Left ventricle myocardium superior (tissue), 1 donor: ENCODE data around the gene CAPN7. TPM values are rescaled to one million over a fixed set of nuclear protein-coding genes. Genes with fewer than 3 reads are reported as not detected.
A peak's percentile ranks its signal among the peaks of the same experiment; 100 is the strongest.

Experiments used
- ATAC-seq: fragments of 200-7000 bp; cut with Tn5 transposase; one replicate; pipeline ENCODE4 v1.9.1; 2020; ENCODE audit warnings: mild to moderate bottlenecking, moderate library complexity
- DNase-seq: peaks from one replicate; pipeline ENCODE4 v3.0.0-alpha.2; 2020
- intact Hi-C: fragments of 100-400 bp; cut with micrococcal nuclease; formaldehyde crosslinking; loops from one replicate; pipeline ENCODE4 v1.11.0; 2022
- total RNA-seq: library from RNA; stranded (reverse); fragmentation: NEBNext Ultra II Directional; extraction: Animal tissue kit (Norgen Biotek cat#: 25700); gene quantifications from one replicate; pipeline ENCODE4 v1.2.1, GENCODE V29; 2021
- donor health status: DM: no; HTN: yes; CAD: no; lungs with severe emphysema.

CAPN7 gene
- total RNA-seq, 1 donor from 2014 or later, result 34.2 TPM

GRCh38 chr3:15284121-15284889 lies 78.3 kb downstream of the CAPN7 start:
- DNase-seq, result peak; percentile 58
- ATAC-seq, result peak; percentile 71

GRCh38 chr3:15286022-15286421 lies 80.0 kb downstream of the CAPN7 start:
- DNase-seq, result no peak
- ATAC-seq, result no peak
- intact Hi-C loops, result no loop called here

More at GRCh38 chr3:15284121-15284889, 78.3 kb downstream of the CAPN7 start:
- intact Hi-C loops, result no loop called here

- intact Hi-C loops, result no loop called here
- DNase-seq, result peak; percentile 69
Observed at GRCh38 chr3:15287565-15288330, 81.7 kb downstream of the CAPN7 start.

GRCh38 chr3:15288331-15289035 lies 82.4 kb downstream of the CAPN7 start:
- intact Hi-C loops, result no loop called here
- DNase-seq, result no peak
- no peak for ATAC-seq

More at GRCh38 chr3:15287565-15288330, 81.7 kb downstream of the CAPN7 start:
- peak; percentile 89 for ATAC-seq

GRCh38 chr3:15289661-15290060 lies 83.6 kb downstream of the CAPN7 start:
- intact Hi-C loops, result no loop called here
- ATAC-seq, result no peak
- no peak for DNase-seq

DNA sequence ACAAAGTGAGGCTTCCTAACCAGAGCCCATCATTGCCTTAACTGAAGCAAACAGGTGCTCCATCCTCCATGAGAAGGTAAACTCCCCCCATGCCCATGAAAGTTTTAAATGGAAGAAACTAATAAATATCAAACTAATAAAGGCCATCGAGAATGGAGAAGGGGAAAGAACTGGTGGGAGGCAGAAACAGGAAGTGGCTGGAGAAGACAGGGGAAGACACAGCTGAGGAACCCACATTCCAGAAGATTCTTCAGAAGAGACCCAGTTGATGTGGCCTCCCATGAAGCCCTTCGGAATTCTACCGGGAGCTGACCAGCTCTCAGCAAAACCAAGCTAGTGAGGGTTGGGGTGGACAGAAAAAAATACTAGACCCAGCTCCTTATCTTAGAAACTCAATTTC lies 84.7 kb downstream of the CAPN7 start:
- DNase-seq (no peak), ATAC-seq (no peak)
- intact Hi-C loops, result no loop called here

DNA sequence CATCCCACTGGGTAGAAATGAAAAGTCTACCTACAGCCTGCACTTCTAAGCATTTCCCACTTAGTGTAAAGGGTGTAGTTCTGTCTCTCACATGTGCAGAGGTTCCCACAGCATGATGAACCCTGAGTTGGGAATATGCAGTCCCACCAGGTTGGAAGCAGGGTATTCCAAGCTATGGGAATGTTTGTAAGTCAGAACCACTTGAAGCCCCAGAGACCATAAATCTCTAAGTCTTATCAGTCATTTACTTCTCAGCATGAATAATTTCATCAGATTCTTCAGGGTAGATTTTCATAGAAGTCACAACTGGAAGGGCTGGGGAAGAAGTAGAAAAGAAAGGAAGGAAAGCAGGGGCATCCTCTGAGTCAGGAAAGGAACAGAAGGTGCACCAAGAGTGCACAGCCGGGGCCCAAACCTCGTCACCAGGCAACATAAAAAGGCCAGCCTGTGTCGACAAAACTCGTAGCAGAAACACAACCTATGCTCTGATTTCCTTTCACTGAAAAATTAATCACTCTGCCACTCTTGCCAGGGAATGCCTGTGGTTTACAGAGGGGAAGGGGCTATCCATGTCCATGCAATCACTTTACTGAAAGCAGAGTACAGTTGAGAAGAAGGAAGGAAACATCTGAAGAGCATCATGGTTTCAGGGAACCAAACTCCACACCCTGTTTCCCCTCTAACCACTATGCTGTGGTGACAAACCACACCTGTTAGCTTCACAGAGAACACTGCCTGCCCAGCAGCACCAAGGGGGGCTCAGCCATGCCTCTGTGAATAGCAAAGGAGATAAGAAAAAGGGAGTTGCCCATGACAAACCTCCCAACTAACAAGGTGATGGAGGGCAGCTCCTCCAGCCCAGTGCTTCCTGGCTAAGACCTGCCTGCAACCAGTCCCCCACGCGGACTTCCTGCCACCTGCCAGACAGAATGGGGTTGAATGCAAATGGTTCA lies 85.8 kb downstream of the CAPN7 start:
- no peak for DNase-seq
- intact Hi-C loops, result no loop called here
- peak; percentile 7 for ATAC-seq

DNA sequence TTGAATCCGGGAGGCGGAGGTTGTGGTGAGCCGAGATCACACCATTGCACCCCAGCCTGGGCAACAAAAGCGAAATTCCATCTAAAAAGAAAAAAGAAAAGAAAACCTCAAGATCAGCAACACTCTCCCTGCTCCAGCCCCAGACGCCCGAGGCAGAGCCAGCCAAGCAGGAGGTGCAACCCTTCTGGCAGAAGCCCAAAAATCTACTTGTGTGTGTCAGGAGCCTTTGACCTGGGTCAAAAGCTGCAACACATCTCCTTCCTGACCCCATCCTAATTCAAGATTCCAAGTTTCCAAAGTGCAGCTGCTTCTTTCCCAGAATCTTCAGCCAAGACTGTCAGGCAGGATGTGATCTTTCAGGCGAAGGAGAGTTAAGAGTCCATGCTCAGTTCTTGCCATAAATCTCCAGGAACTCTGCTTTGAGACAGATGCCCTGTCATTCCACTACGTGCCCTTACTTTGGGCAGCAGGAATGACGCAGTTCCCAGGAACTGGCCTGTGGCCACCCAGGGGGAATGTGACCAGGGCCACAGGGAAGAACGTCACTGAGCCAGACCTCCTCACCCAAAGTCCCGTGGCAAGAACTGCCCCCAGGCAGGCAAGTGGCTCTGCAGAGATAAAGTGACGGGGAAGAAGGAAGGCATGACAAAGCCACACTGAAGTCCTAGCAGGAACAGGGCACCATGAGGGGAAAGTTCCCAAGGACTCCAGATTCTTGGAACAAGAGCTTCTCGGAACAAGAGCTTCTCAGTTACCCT lies 86.9 kb downstream of the CAPN7 start:
- ATAC-seq (peak; percentile 52), DNase-seq (peak; percentile 57)
- intact Hi-C loops, result no loop called here

DNA sequence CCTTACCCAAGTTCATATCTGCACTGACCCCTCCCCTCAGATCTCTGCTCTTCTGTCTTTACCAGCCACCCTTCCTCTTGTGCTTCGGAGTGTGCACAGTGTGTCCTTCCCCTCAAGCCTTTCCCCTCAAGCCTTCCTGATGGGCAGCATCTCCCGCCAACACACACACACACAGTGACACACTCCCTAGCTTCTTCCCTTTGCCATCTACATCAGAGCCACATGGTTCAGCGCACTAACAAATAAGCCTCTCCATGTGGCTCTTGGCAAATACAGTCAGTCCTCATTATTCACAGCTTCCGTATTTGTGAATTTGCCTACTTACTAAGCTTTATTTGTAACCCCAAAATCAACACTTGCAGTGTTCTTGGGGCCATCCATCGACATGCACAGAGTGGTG lies 88.9 kb downstream of the CAPN7 start:
- intact Hi-C loops, result no loop called here
- ATAC-seq, result peak; percentile 45
- no peak for DNase-seq

- ATAC-seq (peak; percentile 63), DNase-seq (no peak)
Observed at GRCh38 chr3:15295506-15295905, 89.5 kb downstream of the CAPN7 start.

DNA sequence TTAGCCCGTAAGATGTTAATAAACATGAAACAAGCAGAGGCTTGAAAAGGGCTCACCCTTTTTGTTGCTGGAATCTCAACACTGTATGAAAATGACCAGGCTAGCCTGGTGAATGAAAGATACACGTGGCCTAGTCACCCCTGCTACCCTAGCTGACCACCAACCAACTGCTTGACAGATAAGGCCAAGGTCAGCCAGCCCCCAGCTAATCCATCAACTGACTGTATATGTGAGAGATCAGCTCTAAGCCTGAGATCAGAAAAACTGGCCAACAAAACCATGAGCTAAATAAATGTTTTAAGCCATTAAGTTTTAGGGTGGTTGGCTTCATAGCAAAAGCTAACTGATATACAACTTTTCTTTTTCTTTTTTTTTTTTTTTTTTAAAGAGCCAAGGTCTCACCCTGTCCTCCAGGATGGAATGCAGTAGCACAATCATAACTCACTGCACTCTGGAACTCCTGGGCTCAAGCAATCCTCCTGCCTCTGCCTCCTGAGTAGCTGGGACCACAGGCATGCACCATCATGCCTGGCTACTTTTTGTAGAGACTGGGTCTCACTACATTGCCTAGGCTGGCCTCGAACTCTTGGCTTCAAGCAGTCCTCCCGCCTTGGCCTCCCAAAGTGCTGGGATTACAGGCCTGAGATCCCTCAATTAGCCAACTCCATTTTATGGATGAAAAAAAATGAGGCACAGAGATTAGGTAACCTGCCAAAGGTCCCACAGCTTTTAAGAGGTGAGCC lies 91.7 kb downstream of the CAPN7 start:
- DNase-seq (no peak), ATAC-seq (no peak)
- intact Hi-C loops, result no loop called here

More at GRCh38 chr3:15295506-15295905, 89.5 kb downstream of the CAPN7 start:
- intact Hi-C loops, result no loop called here

GRCh38 chr3:15298504-15298903 lies 92.5 kb downstream of the CAPN7 start:
- DNase-seq, result no peak
- ATAC-seq, result no peak
- intact Hi-C loops, result no loop called here

DNA sequence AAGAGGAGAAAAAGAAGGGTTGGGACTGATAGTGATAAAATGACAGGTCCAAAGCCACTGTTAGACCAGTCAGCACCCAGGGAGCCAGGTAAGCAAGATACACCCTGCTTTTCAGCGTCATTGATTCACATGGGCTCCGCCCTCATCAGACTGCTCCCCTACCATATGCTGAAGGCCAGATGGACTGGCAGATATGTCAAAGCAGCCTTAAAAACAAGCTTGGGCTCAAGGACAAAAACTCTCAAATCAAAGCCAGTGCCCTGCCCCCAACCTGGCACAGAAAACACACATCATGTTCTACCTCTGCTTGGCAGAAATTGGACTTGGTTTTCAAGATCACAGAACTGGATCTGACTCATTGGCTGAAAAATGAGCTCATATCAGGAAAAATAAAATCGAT lies 93.0 kb downstream of the CAPN7 start:
- intact Hi-C loops, result no loop called here
- no peak for DNase-seq
- no peak for ATAC-seq

GRCh38 chr3:15300323-15301078 lies 94.5 kb downstream of the CAPN7 start:
- ATAC-seq (peak; percentile 42), DNase-seq (no peak)
- intact Hi-C loops, result no loop called here

GRCh38 chr3:15301761-15302160 lies 95.7 kb downstream of the CAPN7 start:
- DNase-seq, result no peak
- no peak for ATAC-seq
- intact Hi-C loops, result no loop called here
